GM10248 (cell line): ENCODE measurements around the gene CER1.
"Not testable (repeated sequence)": the region's sequence is repeated elsewhere in the genome, so short reads cannot be mapped to it uniquely, and the experiment has no call there.

ENCODE experiments used
- CTCF ChIA-PET: fragments of 300-600 bp; sonication (Branson Sonifier 250); formaldehyde crosslinking; extraction: SDS; loops from one replicate; lab custom pipeline; 2021; ENCODE audit warnings: antibody characterized with exemption; lab: Yijun Ruan, JAX
- POLR2A ChIA-PET: fragments of 350-650 bp; sonication (Branson Sonifier 250); formaldehyde crosslinking; extraction: SDS; loops from one replicate; lab custom pipeline; 2020; ENCODE audit warnings: antibody characterized with exemption; lab: Yijun Ruan, JAX
- DNase-seq: peaks from one replicate; pipeline ENCODE4 v3.0.0; 2012; ENCODE audit errors: extremely low spot score
- CTCF ChIP-seq: IDR thresholded peaks from 2 replicates; pipeline ENCODE4 v1.5.1; 2012; ENCODE audit warnings: mild to moderate bottlenecking, low read depth; ENCODE audit errors: extremely low read depth, missing control alignments, control extremely low read depth

The CER1 gene

GRCh38 chr9:14692470-14693250 is 29.9 kb downstream of the CER1 start:
- ChIA-PET CTCF (interaction anchor here (1.0 to 4.0 kb wide), 5 partner anchors 16 to 77 kb away, joined by 3 to 17 read pairs (median 4); no protein-coding TSS in a partner anchor), POLR2A (no interaction called here)
- DNase-seq: peak; percentile 55
- TF ChIP-seq CTCF: peak; percentile 11

DNA sequence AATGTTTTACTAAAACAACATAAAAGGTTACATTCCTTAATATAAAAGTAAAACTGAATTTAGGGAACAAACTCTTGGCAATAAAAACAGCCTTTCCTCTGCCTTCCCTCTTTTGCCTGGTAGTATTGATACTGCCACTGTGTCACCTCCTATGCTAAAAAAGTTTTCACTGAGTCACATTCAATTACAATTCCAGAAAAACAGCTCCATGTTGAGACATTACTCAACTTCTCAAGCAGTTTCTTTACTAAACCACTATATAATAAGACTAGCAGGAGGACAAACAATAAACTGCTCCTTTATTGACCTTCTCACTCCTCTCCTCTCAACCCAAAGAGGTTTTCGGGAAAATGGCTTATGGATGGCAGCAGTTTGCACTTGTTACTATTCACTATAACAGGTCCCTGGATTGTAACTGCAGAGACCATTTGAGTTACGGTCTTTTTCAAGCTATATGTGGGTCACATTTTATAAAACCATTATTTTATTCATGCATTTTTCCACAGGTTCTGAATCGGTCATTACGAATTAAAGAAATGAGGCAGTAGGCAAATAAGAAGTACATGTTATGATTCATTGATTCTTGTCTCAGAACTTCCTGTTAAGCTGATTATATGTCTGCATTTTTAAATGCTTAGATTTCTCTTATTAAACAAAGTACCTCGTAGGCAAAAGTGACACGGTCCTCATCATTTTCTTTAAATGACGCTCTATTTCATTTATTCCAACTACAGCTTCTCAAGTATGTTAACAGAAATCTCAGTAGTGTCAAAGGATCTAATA is 31.4 kb downstream of the CER1 start:
- CTCF ChIA-PET: interaction anchor here (0.9 to 4.0 kb wide), 3 partner anchors 15 to 74 kb away, joined by 3 to 17 read pairs (median 5); no protein-coding TSS in a partner anchor
- POLR2A ChIA-PET: interaction anchor here (0.8 kb wide), 1 partner anchor 64 kb away, joined by 4 read pairs; no protein-coding TSS in a partner anchor
- no peak for TF ChIP-seq CTCF
- DNase-seq: no peak

- no peak for DNase-seq
These were observed 35.4 kb downstream of the CER1 start for GRCh38 chr9:14687042-14687719.

DNA sequence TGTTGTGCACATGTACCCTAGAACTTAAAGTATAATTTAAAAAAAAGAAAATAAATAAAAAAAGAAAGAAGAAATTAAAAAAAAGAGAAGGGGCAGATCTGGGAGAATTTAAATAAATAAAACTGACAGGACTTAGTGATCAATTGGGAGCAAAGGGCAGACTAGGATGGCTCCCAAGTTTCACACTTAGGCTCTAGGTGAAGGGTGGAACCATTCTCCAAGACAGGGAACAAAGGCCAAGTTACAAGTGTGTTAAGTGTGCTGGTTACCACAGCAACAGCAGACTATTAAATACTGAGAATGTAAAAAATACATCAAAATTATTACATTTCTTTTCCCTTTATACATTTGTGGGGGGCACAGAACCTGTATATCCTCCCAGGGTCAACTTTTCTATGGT is 36.4 kb downstream of the CER1 start:
- TF ChIP-seq CTCF: no peak
- POLR2A ChIA-PET: no interaction called here
- CTCF ChIA-PET: interaction anchor here (1.4 kb wide), 1 partner anchor 25 kb away, joined by 6 read pairs; no protein-coding TSS in a partner anchor
- no peak for DNase-seq

More at GRCh38 chr9:14687042-14687719, 35.4 kb downstream of the CER1 start:
- POLR2A ChIA-PET: no interaction called here
- CTCF ChIA-PET: interaction anchor here (1.3 to 2.0 kb wide), 4 partner anchors 12 to 74 kb away, joined by 3 to 6 read pairs (median 5); no protein-coding TSS in a partner anchor
- TF ChIP-seq CTCF: no peak

- CTCF ChIA-PET, DNase-seq, POLR2A ChIA-PET: not testable (repeated sequence)
These were observed 39.9 kb downstream of the CER1 start for GRCh38 chr9:14682616-14683015.

DNA sequence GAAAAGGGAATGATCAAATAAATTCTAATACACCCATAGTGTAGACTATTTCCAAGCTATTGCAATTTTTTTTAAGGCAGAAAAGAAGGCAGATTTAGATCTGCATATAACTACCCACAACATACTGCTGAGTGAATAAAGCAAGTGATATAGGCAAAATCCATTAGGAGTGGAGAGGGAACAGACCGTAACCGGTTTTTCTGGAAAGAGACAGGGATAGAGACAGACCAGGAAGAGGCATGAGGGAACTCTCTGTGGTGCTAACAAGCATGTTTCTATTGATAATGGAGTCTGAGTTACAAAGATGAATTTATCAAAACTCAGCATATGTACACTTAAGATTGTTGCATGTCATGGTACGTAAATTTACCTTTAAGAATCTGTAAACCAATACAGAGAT is 43.8 kb downstream of the CER1 start:
- POLR2A ChIA-PET: no interaction called here
- CTCF ChIA-PET: no interaction called here
- TF ChIP-seq CTCF: no peak
- DNase-seq: no peak
